H9 (cell line): ENCODE data around the gene HIKESHI. TPM values are rescaled to one million over a fixed set of nuclear protein-coding genes. Genes with fewer than 3 reads are reported as not detected.

ENCODE experiments used
- DNase-seq: peaks from one replicate; pipeline ENCODE4 v3.0.0-alpha.2; 2017
- H2AFZ ChIP-seq: one replicate; pipeline ENCODE4 v1.6.1; 2013; ENCODE audit warnings: mild to moderate bottlenecking, low read length, control low read depth, moderate library complexity
- H2AK5ac ChIP-seq: 2 replicates; pipeline ENCODE4 v1.6.1; 2013; ENCODE audit warnings: low read length, control low read depth, mixed read lengths; ENCODE audit not compliant: insufficient read length
- H2BK120ac ChIP-seq: one replicate; pipeline ENCODE4 v1.6.1; 2013; ENCODE audit warnings: low read depth, mild to moderate bottlenecking, low read length, control low read depth, inconsistent platforms; ENCODE audit not compliant: poor library complexity, severe bottlenecking
- H2BK12ac ChIP-seq: 2 replicates; pipeline ENCODE4 v1.6.1; 2013; ENCODE audit warnings: low read length, control low read depth, mixed read lengths, low read depth; ENCODE audit not compliant: insufficient read length
- H2BK15ac ChIP-seq: 2 replicates; pipeline ENCODE4 v1.6.1; 2013; ENCODE audit warnings: low read depth, low read length, control low read depth
- H2BK20ac ChIP-seq: one replicate; pipeline ENCODE4 v1.6.1; 2013; ENCODE audit warnings: low read depth, mild to moderate bottlenecking, low read length, control low read depth, inconsistent platforms; ENCODE audit not compliant: poor library complexity, severe bottlenecking
- H2BK5ac ChIP-seq: 2 replicates; pipeline ENCODE4 v1.6.1; 2013; ENCODE audit warnings: low read length, control low read depth, mixed read lengths; ENCODE audit not compliant: insufficient read length
- H3K14ac ChIP-seq: 2 replicates; pipeline ENCODE4 v1.6.1; 2013; ENCODE audit warnings: low read length, control low read depth; ENCODE audit not compliant: insufficient read depth
- H3K18ac ChIP-seq: 2 replicates; pipeline ENCODE4 v1.6.1; 2013; ENCODE audit warnings: low read depth, mild to moderate bottlenecking, mixed read lengths, low read length, control low read depth; ENCODE audit not compliant: insufficient read length
- H3K23ac ChIP-seq: 2 replicates; pipeline ENCODE4 v1.6.1; 2013; ENCODE audit warnings: low read length, control low read depth, mixed read lengths, low read depth; ENCODE audit not compliant: insufficient read length
- H3K23me2 ChIP-seq: 2 replicates; pipeline ENCODE4 v1.6.1; 2013; ENCODE audit warnings: low read depth, mild to moderate bottlenecking, mixed read lengths, low read length, control low read depth; ENCODE audit not compliant: insufficient read length, poor library complexity, severe bottlenecking
- H3K27ac ChIP-seq: 2 replicates; pipeline ENCODE4 v1.5.1; 2013; ENCODE audit warnings: low read length, control low read depth, mixed read lengths, low read depth; ENCODE audit not compliant: insufficient read length
- H3K27me3 ChIP-seq: 2 replicates; pipeline ENCODE4 v1.6.1; 2013; ENCODE audit warnings: low read length, control low read depth, inconsistent platforms; ENCODE audit not compliant: insufficient read depth
- H3K4ac ChIP-seq: 2 replicates; pipeline ENCODE4 v1.6.1; 2013; ENCODE audit warnings: low read depth, mild to moderate bottlenecking, control low read depth, inconsistent platforms, low read length, moderate library complexity
- H3K4me1 ChIP-seq: 2 replicates; pipeline ENCODE4 v1.6.1; 2013; ENCODE audit warnings: low read length, control low read depth, inconsistent platforms; ENCODE audit not compliant: insufficient read depth
- H3K4me2 ChIP-seq: 2 replicates; pipeline ENCODE4 v1.6.1; 2013; ENCODE audit warnings: low read length, control low read depth, mixed read lengths; ENCODE audit not compliant: insufficient read length, insufficient read depth
- H3K56ac ChIP-seq: 2 replicates; pipeline ENCODE4 v1.6.1; 2013; ENCODE audit warnings: low read depth, mild to moderate bottlenecking, mixed read lengths, low read length, control low read depth; ENCODE audit not compliant: insufficient read length
- H3K79me1 ChIP-seq: 2 replicates; pipeline ENCODE4 v1.6.1; 2013; ENCODE audit warnings: low read depth, mild to moderate bottlenecking, moderate library complexity, low read length, control low read depth, inconsistent platforms; ENCODE audit not compliant: insufficient read depth, poor library complexity, severe bottlenecking
- H3K79me2 ChIP-seq: 2 replicates; pipeline ENCODE4 v1.6.1; 2013; ENCODE audit warnings: low read length, control low read depth, inconsistent platforms; ENCODE audit not compliant: insufficient read depth
- H3K9ac ChIP-seq: 2 replicates; pipeline ENCODE4 v1.6.1; 2013; ENCODE audit warnings: low read length, control low read depth, mixed read lengths; ENCODE audit not compliant: insufficient read length; ENCODE audit errors: extremely low read depth
- H3K9me3 ChIP-seq: one replicate; pipeline ENCODE4 v1.6.1; 2013; ENCODE audit warnings: low read depth, low read length, inconsistent platforms; ENCODE audit not compliant: control insufficient read depth
- H3T11ph ChIP-seq: one replicate; pipeline ENCODE4 v1.6.1; 2013; ENCODE audit warnings: mild to moderate bottlenecking, low read length, control low read depth, inconsistent platforms
- H4K20me1 ChIP-seq: one replicate; pipeline ENCODE4 v1.6.1; 2013; ENCODE audit not compliant: control insufficient read depth, insufficient read length, insufficient read depth
- H4K5ac ChIP-seq: 2 replicates; pipeline ENCODE4 v1.6.1; 2013; ENCODE audit warnings: low read depth, mild to moderate bottlenecking, mixed read lengths, low read length, control low read depth; ENCODE audit not compliant: insufficient read length
- H4K8ac ChIP-seq: replicated peaks from 2 replicates; pipeline ENCODE4 v1.6.1; 2013; ENCODE audit warnings: low read length, control low read depth, mixed read lengths, low read depth; ENCODE audit not compliant: insufficient read length
- H4K91ac ChIP-seq: 2 replicates; pipeline ENCODE4 v1.6.1; 2013; ENCODE audit warnings: low read depth, mild to moderate bottlenecking, moderate library complexity, mixed read lengths, low read length, control low read depth; ENCODE audit not compliant: insufficient read length
- H3K27ac Mint-ChIP-seq, 3 experiments: 2 replicates in 2 of 3; 3 replicates in 1 of 3; pipeline ENCODE4 v1.8.0; 2020 to 2021; ENCODE audit warnings: mixed read lengths in 3 of 3, mild to moderate bottlenecking in 1 of 3, moderate library complexity in 1 of 3
- H3K27me3 Mint-ChIP-seq: 2 replicates; pipeline ENCODE4 v1.8.0; 2021; ENCODE audit warnings: low read depth, mild to moderate bottlenecking, moderate library complexity, mixed read lengths
- H3K36me3 Mint-ChIP-seq, 3 experiments: 2 replicates in 2 of 3; 3 replicates in 1 of 3; pipeline ENCODE4 v1.8.0; 2020 to 2021; ENCODE audit warnings: low read depth in 3 of 3, mixed read lengths in 3 of 3; ENCODE audit not compliant: insufficient read depth in 1 of 3
- H3K4me1 Mint-ChIP-seq, 2 experiments: 2 replicates each; pipeline ENCODE4 v1.8.0; 2020; ENCODE audit warnings: mixed read lengths in 2 of 2
- H3K4me3 Mint-ChIP-seq, 2 experiments: 2 replicates in 1 of 2; 3 replicates in 1 of 2; pipeline ENCODE4 v1.8.0; 2020 to 2021; ENCODE audit warnings: mild to moderate bottlenecking in 2 of 2, mixed read lengths in 2 of 2, moderate library complexity in 1 of 2
- H3K9me3 Mint-ChIP-seq, 2 experiments: 2 replicates in 1 of 2; 3 replicates in 1 of 2; pipeline ENCODE4 v1.8.0; 2020; ENCODE audit warnings: mild to moderate bottlenecking in 2 of 2, mixed read lengths in 2 of 2, moderate library complexity in 1 of 2
- WGBS: extraction: QIAGEN DNeasy Blood & Tissue Kit; methylation state at CpG from one replicate; pipeline ENCODE4 v1.1.7; 2013; ENCODE audit warnings: missing lambda C conversion rate, low lambda C conversion rate, mixed read lengths; ENCODE audit not compliant: insufficient read length; ENCODE audit errors: extremely low coverage; 5-methylcytosine and 5-hydroxymethylcytosine counted together
- total RNA-seq: library from RNA; stranded (reverse); gene quantifications from 2 replicates; pipeline ENCODE4 v1.2.1, GENCODE V29; 2021
- TF ChIP-seq, protein P1 (sequence below): fragments of 200-600 bp; sonication (generic); conservative IDR thresholded peaks from 3 replicates; pipeline ENCODE4 v1.8.0; 2021; ENCODE audit warnings: antibody characterized with exemption, mild to moderate bottlenecking

Gene HIKESHI
- total RNA-seq, 1 experiment from 2014 or later, result 54.1 TPM

DNA sequence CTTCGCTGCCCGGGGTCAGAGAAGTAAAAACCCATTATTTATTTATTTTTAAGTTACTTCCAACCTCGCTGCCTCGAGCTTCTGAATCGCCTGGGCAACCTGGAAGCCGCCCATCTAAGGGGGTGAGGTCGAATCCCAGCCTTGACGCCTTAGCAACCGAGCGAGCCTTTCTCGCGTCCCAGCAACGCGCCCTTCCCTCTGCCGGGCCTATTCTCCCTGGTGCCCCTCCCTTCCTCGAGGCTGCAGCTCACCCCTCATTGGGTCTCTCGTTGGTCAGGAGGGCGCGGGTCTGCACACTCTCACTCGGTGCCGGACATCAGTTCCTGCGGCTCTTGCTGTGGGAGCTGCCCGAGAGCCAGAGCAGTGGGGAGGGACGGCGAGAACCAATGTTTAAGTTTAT is 72.5 kb downstream of the HIKESHI start, which contains the start of gene CCDC81:
CCDC81 (plus strand) TSS at position 302 of the 400 bp plus-strand sequence. CDS start 277 bp downstream, outside the sequence.
- Histone ChIP-seq H3K79me2 (no peaks in the 10 kb centered on the region), H2BK12ac (no peak within 1 kb of the TSS), H2AFZ (no peak within 1 kb of the TSS), H2BK15ac (no peak within 1 kb of the TSS), H3K23ac (no peak within 1 kb of the TSS), H4K20me1 (no peaks in the 10 kb centered on the region), H2BK120ac (no peak within 1 kb of the TSS), H3K4me2 (peak within 1 kb of the TSS; percentile 49), H2BK5ac (no peak within 1 kb of the TSS), H3K18ac (no peak within 1 kb of the TSS), H4K5ac (no peak within 1 kb of the TSS), H2AK5ac (no peak within 1 kb of the TSS), H4K8ac (no peak within 1 kb of the TSS), H3K9ac (no peak within 1 kb of the TSS), H3T11ph (no peak within 1 kb of the TSS), H3K9me3 (no peaks in the 10 kb centered on the region), H3K56ac (no peak within 1 kb of the TSS), H3K79me1 (no peaks in the 10 kb centered on the region), H3K27me3 (no peaks in the 10 kb centered on the region), H3K4ac (no peak within 1 kb of the TSS), H4K91ac (no peak within 1 kb of the TSS), H3K4me1 (no peaks in the 10 kb centered on the region), H2BK20ac (no peak within 1 kb of the TSS), H3K23me2 (no peaks in the 10 kb centered on the region), H3K14ac (no peak within 1 kb of the TSS), H3K27ac (no peak within 1 kb of the TSS)
- Mint-ChIP-seq H3K27ac (no peak within 1 kb of the TSS), H3K9me3 (peaks cover 0 to 10% of the 10 kb centered on the region in 2 experiments; a peak in 2 of 5 replicates), H3K4me1 (peaks cover 13 to 16% of the 10 kb centered on the region in 2 experiments), H3K27me3 (no peaks in the 10 kb centered on the region), H3K36me3 (peaks cover 0 to 8% (median 6%) of the 10 kb centered on the region in 3 experiments; a peak in 2 of 7 replicates), H3K4me3 (peak within 1 kb of the TSS; percentile 54 to 75; a peak in 4 of 5 replicates)
- TF ChIP-seq, protein P1, sequence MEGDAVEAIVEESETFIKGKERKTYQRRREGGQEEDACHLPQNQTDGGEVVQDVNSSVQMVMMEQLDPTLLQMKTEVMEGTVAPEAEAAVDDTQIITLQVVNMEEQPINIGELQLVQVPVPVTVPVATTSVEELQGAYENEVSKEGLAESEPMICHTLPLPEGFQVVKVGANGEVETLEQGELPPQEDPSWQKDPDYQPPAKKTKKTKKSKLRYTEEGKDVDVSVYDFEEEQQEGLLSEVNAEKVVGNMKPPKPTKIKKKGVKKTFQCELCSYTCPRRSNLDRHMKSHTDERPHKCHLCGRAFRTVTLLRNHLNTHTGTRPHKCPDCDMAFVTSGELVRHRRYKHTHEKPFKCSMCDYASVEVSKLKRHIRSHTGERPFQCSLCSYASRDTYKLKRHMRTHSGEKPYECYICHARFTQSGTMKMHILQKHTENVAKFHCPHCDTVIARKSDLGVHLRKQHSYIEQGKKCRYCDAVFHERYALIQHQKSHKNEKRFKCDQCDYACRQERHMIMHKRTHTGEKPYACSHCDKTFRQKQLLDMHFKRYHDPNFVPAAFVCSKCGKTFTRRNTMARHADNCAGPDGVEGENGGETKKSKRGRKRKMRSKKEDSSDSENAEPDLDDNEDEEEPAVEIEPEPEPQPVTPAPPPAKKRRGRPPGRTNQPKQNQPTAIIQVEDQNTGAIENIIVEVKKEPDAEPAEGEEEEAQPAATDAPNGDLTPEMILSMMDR, result no peak
- DNase-seq, result peak; percentile 91
- no CpG with 5 or more reads among the region's 25 CpGs for WGBS
